ENCODE measurements around the gene AP3M1.
"Not testable (repeated sequence)": the region's sequence is repeated elsewhere in the genome, so short reads cannot be mapped to it uniquely, and the experiment has no call there.

AP3M1 gene

DNA sequence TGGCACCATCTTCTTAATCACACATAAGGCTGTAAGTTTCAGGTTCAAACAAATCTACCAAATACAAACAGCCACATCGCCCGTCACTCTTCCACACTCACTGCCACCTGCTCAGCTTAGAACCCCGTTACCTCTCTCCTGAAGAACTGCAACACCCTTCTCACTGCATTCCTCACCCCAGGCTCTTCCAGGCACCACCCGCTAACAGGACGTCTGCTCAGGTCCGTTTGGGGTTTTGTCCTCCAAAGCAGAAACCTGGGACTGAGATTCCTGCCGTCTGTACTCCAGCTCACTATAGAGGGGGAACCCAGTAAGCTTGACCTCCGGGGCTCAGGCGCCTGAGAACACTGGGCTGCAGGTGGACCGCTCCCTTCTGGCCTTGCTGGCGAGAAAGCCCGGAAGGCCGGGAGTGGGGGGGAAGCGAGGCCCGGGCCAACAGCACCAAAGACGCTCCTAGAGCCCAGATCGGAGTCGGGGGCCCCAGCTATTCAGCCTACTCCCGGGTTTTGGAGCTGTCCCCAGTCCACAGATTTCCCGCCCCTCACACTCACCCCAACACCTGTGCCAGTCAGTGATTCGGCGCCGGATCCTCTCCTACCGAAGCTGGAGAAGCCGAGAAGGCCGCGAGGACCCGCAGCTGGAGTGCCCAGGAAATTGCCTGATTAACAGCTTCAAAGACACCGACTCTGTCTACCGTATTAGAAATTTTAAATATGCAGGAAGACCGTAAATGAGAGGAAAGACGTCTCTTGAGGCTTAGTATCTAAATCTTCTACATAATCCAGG, at the start of gene AP3M1:
Gene AP3M1, minus strand, starts transcription at position 625 of the 786 bp plus-strand sequence. CDS start 12,449 bp downstream, outside the sequence.
- peak; percentile 58 for FAIRE-seq

DNA sequence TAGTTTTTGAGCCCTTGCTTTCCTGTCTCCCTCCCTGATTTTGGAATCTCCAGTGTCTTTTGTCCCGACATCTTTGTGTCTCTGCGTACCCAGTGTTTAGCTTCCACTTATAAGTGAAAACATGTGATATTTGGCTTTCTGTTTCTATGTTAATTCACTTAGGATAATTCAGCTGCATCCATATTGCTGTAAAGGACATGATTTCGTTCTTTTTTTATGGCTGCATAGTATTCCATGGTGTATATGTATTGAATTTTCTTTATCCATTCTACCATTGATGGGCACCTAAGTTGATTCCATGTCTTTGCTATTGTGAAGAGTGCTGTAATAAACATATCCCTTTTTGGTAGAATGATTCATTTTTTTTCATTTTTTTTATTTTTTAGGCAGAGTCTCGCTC, 48.7 kb upstream of the AP3M1 start:
- FAIRE-seq = no peak

DNA sequence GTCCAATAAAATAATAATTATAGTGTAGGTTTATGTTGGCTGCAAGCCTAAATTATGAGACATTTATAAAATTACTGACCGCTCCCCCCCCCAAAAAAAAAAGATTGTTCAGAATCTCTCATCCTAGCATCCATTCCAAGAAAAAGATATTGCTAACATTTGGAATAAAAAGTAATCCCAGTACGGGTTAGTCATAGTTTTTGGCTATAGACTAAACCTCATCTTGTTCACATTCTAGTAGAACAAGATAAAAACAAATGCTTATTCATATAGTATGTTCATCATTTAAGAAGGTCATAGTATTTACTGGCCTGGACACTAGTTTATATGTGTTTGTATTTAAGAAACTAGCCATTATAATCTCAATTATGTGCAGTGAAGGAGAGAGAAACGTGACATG, 44.4 kb upstream of the AP3M1 start:
- FAIRE-seq = no peak

- FAIRE-seq = no peak
Observed at GRCh38 chr10:74194545-74194944, 43.9 kb upstream of the AP3M1 start.

- FAIRE-seq = no peak
Observed at GRCh38 chr10:74190494-74190893, 39.9 kb upstream of the AP3M1 start.

- peak; percentile 56 for FAIRE-seq
Observed at GRCh38 chr10:74189999-74190421, 39.4 kb upstream of the AP3M1 start.

DNA sequence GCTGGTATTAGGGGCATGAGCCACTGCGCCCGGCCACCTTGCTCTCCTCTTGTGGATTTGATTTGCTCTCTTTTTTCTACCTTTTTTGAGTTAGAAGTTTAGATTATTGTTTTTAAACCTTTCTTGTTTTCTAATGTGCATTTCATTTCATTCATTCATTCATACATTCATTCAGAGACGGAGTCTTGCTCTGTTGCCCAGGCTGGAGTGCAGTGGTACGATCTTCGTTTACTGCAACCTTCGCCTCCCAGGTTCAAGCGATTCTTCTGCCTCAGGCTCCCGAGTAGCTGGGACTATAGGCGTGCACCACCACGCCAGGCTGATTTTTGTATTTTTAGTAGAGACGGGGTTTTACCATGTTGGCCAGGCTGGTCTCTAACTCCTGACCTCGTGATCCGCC, 38.0 kb upstream of the AP3M1 start:
- not testable (repeated sequence) for FAIRE-seq

DNA sequence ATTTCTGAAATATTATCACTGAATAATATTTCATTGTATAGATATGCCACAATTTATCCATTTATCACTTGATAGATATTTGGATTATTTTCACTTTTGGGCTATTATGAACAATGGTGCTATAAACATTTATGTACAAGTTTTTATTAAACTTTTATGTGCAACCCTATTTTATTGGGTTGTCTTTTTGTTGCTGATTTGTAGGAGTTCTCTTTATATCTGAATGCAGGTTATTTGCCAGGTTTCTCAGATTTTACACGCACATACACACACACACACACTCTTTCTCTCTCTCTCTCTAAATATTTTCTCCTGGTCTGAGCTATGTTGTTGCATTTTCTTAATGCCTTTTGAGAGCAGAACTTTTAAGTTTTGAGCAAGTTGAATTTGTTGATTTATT, 36.6 kb upstream of the AP3M1 start:
- no peak for FAIRE-seq

GRCh38 chr10:74186678-74187077, 36.0 kb upstream of the AP3M1 start:
- no peak for FAIRE-seq

DNA sequence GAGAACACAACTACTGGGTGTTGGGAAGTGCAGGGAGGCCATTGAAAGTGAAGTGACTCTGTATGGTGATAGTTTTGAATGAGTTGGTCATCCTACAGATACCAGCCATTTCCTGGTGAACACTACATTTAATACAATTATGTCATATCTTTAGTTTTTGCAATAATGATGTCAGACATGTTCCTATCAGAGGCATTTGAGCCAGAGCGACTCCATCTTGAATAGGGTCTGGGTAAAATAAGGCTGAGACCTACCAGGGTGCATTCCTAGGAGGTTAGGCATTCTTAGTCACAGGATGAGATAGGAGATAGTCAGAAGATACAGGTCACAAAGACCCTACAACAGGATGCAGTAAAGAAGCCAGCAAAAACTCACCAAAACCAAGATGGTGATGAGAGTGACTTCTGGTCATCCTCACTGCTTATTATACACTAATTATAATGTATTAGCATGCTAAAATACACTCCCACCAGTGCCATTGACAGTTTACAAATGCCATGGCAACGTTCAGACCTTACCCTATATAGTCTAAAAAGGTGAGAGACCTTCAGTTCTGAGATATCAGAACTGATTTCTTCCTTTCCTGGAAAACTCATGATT, 28.6 kb upstream of the AP3M1 start:
- FAIRE-seq = no peak

GRCh38 chr10:74178042-74178791, 27.6 kb upstream of the AP3M1 start:
- FAIRE-seq = no peak

DNA sequence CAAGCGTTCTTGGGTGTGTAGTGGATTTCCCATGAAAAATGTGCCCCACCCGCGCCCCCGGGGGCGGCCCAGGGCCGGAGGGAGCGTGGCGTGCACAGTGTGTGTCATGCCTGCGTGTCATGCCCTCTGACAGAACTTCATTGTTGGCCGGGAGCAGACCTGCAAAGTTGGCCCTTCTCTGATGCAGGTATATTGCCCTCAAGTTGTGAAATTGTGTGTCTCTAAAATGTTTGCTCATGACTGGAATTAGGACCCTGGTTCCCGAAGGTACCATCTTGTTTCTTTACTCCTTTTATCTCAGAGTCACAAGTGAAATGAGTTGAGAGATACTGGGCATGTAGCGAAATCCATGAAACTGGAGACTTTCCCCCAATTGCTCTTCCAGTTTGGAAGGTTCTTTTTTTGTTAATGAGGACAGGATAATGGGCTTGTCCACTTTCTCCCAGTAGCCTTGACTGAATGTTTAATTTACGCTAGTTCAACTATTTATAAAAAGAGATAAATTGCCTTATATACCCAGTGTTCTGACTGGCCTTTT, 26.6 kb upstream of the AP3M1 start:
- no peak for FAIRE-seq

DNA sequence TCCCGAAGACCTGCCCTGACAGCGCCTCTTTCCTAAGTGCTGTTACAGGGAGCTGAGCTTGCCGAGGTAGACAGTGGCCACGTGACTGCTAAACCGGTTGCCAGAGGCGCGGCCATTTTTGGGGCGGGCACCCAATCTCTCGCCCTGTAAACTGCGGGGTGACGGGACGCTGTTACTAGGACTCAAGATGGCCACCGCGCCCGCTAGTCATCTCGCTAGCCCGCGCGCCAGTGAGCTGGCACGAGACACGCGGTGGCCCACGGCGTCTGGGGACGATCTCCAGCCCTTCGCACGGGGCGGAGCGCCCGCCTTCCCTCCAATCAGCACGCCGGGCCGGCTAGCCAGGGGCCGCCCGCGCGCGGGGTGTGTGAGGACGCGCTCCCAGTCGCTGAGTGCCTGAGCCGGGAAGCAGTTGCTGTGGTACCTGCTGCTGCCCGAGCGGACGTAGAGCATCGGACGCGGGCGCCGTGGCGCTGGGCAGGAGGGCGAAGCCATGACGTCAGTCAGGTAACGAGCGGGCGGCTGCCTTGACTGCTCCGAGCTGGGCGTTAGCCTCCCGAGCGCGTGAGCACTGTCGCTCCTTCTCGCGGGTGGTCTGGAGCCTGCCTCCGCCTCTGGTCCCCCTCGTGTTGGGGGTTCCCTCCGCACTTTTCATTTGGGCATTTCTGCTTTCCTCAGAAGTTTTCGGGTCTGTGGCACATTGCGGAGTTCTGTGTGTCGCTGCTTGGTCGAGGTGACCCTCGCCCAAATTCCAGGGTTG, 25.9 kb upstream of the AP3M1 start:
- FAIRE-seq = no peak

DNA sequence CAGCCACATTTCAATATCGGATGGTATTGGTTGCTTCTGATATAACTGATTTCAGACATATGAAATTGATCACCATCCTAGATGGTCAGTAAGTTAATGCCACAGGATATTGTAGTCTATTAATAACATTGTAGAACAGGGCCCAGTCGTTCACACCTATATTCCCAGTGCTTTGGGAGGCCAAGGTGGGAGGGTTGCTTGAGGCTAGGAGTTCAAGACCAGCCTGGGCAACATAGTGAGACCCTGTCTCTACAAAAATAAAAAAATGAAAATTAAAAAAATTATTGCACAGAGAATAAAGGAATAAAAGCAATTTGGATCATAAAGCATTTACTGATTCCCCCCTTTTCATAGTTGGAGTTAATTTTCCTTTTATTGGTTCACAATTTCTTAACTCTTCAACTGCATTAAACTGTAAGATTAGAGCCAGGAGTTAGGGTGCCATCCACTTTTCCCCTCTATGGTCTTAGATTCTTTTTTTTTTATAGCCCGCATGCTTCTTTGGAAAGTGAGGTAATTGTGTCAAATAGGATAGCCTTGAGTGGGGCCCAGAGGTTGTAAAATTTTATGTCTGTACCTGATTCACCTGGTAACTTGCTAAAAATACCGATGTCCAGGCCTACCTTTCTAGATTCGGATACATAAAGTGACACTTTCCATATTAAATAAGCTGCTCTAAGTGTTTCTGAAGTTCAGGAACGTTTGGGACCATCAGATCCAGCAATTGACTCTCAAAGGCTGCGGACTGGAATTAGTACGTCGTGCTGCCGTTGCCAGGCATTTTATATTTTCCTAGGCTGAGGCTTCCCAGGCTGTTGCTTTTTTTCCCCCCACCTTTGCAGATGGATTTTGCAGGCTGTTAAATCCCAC, 25.1 kb upstream of the AP3M1 start:
- FAIRE-seq = no peak

- FAIRE-seq = no peak
Observed at GRCh38 chr10:74174521-74174920, 23.9 kb upstream of the AP3M1 start.

DNA sequence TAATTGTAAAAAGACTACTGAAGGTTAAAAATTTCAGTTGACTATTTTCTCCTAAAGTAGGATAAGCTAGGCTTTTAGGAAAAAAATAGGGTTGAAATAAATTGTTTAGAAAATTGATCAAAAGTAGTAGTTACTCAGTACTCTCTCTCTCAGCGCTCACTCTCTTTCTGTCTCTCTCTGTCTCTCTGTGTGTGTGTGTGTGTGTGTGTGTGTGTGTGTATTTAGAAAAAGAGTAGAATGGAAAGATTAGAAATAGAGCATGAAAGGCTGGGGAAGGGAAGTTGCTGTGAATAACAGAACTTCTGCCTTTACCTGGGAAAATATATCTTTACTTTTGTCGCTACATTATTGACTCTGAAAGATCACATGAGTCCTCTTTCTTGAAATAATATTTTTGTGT, 21.0 kb upstream of the AP3M1 start:
- no peak for FAIRE-seq

DNA sequence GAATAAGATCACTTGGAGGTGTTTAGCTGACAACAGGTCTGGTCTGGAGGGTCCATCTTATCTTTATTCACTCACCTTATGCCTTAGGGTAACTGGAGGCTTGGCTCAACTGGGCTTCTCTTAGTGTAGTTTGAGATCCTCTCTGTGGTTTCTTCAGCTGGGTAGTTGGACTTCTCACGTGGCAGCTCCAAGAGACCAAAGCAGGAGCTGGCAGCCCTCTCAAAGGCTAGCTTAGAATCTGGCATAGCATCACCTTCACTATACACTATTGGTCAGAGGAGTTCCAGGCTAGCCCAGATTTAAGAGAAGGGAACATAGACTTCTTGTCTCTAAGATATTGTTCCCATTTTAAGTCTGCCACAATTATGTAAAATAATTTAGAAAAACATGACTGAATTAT, 16.8 kb upstream of the AP3M1 start:
- no peak for FAIRE-seq

GRCh38 chr10:74165530-74165901, 14.9 kb upstream of the AP3M1 start:
- FAIRE-seq = no peak

DNA sequence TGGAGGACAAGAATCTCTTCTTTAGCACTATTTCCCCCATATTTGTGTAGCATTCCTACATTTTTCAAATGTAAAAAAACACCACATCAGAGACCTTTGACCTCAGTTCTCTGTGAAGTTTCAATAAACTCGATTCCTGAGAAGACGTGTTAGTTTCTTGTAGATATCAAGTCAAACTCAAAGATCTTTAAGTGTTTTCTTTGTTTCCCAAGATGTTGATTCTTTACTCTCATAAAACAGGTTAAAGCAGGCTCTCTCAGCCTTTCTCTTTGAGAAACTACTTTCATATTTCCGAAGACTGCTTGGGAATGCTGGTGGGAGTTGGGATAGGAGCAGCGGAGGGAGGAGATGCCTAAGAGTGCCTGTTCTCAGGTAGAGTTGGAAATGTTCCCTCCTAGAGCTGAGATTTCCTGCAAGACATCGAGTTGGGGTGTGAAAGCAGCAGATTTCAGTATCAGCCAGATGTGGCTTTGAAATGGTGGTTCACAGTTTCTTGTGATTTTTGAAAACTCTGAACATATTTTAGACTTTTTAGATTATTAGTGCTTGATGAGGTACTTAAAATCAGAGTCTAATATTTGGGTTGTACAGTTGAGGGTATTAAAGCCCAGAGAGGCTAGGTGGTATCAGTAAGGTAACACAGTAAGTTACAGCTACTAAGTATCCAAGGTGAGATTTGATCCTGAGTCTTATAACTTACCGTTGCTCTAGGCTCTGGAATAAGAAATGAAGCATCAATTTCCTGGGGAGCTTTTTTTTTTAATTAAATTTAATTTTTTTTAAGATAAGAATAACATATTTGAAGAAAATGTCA, 14.3 kb upstream of the AP3M1 start:
- FAIRE-seq = no peak

GRCh38 chr10:74163319-74164068, 12.9 kb upstream of the AP3M1 start:
- peak; percentile 53 for FAIRE-seq

Measured in islet of Langerhans (tissue), 1 donor.